Stimulated activated CD4-positive, alpha-beta T cell treated with anti-CD3 and anti-CD28 coated beads, Interleukin-12 subunit alpha, Interleukin-12 subunit beta, amount 100 ng/mL, for 24 hours (primary cell): ENCODE measurements around the gene TRAF5.
"Not testable (repeated sequence)": the region's sequence is repeated elsewhere in the genome, so short reads cannot be mapped to it uniquely, and the experiment has no call there.

Experiments used
- DNase-seq, 2 experiments: peaks; one replicate each; pipeline ENCODE4 v3.0.0-alpha.2; 2020; ENCODE audit warnings: low read depth in 2 of 2

The TRAF5 gene, protein sequence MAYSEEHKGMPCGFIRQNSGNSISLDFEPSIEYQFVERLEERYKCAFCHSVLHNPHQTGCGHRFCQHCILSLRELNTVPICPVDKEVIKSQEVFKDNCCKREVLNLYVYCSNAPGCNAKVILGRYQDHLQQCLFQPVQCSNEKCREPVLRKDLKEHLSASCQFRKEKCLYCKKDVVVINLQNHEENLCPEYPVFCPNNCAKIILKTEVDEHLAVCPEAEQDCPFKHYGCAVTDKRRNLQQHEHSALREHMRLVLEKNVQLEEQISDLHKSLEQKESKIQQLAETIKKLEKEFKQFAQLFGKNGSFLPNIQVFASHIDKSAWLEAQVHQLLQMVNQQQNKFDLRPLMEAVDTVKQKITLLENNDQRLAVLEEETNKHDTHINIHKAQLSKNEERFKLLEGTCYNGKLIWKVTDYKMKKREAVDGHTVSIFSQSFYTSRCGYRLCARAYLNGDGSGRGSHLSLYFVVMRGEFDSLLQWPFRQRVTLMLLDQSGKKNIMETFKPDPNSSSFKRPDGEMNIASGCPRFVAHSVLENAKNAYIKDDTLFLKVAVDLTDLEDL

GRCh38 chr1:211326528-211327345, at the start of gene TRAF5:
TSS of gene TRAF5 (plus strand) at chr1:211326833. CDS start at chr1:211353240, 26,407 bp downstream.
- peak in 1 of 2 experiments; percentile 42 for DNase-seq

GRCh38 chr1:211279340-211279739, 47.3 kb upstream of the TRAF5 start:
- no peak for DNase-seq

GRCh38 chr1:211280910-211281309, 45.7 kb upstream of the TRAF5 start:
- no peak for DNase-seq

- DNase-seq, result no peak
These were observed 45.2 kb upstream of the TRAF5 start for GRCh38 chr1:211281320-211282022.

- DNase-seq, result no peak
These were observed 44.6 kb upstream of the TRAF5 start for GRCh38 chr1:211282023-211282373.

- DNase-seq, result no peak
These were observed 41.4 kb upstream of the TRAF5 start for GRCh38 chr1:211285196-211285595.

DNA sequence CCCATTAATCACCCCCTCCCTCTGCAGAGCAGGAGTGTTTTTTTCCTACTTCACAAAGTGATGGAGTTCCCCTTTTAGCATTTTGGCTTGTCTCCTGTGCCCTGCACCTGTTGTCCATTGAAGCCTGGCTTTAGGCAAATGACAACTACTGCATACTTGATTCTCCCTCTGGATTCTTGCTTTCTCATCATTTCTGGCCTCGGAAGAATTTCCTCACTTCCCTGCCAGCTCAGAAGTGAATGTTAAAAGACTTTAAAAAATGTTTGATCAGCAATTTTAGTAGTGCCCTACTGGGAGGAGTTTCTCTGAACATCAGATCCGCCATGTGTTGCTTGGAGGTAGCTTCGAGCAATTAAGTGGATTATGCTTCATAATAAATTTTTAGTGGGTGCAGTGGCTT, 39.4 kb upstream of the TRAF5 start:
- no peak for DNase-seq

DNA sequence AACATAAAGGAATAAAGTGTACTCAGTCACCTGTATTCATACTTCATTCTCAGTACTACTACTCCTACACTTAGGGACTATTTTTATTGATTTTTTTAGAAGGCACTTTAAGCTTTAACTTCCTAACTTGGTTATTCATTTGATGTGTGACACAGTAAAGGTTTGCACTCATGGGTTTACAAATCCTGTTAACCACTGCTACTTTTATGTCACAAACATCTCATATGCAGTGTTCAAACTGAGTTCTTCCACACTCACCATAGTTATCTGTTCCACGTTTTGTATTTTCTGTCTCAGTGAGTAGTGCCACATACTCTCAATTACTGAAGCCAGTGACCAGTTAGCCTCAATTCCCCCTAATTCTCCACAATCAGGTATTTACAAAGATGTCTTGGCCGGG, 34.2 kb upstream of the TRAF5 start:
- no peak for DNase-seq

- DNase-seq, result no peak
These were observed 30.2 kb upstream of the TRAF5 start for GRCh38 chr1:211296396-211296795.

- peak in 1 of 2 experiments; percentile 19 for DNase-seq
These were observed 21.6 kb upstream of the TRAF5 start for GRCh38 chr1:211305044-211305443.

DNA sequence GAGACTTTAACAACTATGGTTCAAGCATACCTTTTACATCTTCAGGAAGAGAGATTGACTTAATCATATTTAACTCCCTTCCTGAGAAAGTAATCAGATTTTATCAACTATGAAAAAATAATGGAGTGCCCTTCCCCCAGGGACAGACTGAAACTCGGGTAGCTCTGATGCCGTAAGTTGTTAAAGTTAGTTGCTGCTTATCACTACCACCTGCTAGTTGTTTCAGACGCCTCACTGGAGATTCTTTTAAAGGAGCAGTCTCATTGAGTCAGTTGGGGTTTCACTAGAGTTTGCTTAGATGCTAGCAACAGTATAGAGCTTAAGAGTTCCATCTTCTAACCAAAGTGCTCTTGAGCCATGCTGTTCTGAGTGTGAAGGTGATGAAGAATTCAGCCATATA, 17.0 kb upstream of the TRAF5 start:
- no peak for DNase-seq

- no peak for DNase-seq
These were observed 13.2 kb upstream of the TRAF5 start for GRCh38 chr1:211313392-211313791.

GRCh38 chr1:211318576-211319280, 7.9 kb upstream of the TRAF5 start:
- no peak for DNase-seq

DNA sequence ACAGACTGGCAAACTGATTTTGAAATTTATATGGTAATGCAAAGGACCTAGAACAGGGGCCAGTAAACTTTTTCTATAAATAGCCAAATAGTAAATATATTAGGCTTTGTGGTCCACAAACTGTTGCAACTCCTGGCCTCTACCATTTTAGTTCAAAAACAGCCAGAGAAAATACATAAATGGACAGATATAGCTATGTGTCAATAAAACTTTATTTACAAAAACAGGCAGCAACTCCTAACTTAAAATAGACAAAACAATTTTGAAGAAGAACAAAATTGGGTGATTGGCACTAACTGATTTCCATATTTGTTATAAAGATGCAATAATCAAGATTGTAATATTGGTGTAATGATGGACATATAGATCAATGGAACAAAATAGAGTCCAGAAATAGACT, 6.7 kb upstream of the TRAF5 start:
- no peak for DNase-seq

DNA sequence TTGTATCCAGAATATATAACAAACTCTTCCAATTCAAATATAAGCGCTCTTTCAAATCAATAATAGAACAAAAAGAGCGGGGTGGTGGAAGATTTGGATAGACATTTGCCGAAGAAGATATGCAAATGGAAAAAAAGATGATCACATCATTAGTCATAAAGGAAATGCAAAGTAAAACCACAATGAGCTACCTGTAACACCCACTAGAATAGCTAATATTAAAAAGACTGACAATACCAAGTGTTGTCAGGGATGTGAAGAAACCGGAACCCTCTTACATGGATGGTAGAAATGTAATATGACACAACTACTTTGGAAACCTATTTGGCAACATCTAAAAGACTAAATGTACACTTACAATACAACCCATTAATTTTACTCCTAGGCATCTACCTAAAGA, 5.7 kb upstream of the TRAF5 start:
- no peak for DNase-seq

DNA sequence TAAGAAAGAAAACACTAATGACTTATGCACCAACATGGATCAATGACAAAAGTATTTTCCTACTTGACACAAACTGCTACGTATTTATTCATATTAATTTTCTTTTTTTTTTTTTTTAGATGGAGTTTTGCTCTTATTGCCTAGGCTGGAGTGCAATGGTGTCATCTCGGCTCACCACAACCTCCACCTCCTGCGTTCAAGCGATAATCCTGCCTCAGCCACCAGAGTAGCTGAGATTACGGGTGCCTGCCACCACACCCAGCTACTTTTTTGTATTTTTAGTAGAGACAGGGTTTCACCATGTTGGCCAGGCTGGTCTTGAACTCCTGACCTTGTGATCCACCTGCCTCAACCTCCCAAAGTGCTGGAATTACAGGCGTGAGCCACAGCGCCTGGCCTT, 5.0 kb upstream of the TRAF5 start:
- not testable (repeated sequence) for DNase-seq

DNA sequence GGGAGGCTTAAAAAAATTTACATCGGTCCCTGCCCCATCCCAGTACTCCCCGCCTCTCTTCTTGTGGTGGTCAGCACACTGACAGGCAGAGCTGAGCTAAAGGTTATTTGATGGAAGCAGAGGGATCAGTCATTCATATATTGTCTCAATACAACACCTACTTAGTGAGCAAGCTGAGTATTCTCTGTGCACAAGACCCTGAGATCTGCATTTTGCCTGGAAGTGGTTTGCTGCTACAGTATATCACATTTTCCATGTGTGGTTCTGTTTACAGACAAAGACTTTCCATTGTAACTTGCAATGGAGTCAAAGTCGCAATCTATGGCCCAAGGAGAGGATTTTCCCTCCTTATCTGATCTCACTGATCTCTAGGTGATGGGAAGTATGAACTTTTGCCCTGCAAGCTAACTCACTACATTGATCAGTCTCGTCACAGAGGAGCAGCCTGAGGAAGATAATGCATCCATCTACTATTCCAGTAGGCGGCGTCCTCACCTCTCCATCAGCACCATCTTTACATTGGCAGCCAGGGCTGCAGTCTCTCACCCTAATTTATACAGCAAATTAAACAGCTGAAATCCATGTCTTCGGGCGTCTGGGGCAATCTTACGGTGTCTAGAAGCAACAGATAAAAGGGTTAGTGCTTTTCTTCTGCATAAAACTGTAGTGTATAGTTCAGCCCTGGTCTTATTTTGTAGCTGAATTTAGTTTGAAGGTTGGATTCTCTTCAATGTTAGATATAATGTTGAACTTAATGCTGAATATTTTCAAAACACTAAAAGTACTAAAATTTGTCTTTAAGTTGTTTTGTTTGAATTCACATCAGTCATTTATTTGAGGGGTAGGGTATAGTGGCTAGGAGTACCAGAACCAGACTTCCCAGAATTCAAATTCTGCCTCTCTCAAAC, 3.2 kb upstream of the TRAF5 start:
- DNase-seq, result peak; percentile 45 to 53

DNA sequence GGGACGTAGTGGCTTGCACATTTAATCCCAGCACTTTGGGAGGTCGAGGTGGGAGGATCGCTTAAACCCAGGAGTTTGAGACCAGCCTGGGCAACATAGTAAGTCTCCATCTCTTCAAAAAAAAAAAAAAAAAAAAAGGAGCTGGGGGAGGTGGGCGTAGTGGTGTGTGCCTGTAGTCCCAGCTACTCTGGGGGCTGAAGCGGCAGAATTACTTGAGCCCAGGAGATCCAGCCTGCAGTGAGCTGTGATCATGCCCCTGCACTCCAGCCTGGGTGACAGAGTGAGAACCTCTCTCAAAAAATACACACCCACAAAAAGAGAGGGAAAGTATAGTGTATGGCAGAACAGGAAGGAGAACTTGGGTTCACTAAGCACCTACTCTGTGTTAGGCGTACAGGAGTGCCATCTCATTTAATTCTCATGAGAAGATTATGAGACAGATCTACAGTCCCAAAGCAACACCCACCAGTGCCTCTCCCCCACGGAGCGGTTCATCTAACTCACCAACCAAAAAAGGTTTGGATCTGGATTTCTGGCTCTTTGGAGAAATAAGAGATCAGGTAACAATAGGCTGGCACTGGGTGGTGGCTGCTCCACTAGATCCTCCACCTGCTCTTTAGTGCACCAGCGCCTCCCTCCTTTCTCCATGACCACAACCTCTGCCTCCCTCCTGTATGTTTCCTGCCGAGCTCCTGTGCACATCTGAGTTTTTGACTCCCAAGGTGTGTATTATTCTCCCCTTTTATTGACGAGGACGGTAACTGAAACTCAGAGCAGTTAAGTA, 1.4 kb upstream of the TRAF5 start:
- no peak for DNase-seq

DNA sequence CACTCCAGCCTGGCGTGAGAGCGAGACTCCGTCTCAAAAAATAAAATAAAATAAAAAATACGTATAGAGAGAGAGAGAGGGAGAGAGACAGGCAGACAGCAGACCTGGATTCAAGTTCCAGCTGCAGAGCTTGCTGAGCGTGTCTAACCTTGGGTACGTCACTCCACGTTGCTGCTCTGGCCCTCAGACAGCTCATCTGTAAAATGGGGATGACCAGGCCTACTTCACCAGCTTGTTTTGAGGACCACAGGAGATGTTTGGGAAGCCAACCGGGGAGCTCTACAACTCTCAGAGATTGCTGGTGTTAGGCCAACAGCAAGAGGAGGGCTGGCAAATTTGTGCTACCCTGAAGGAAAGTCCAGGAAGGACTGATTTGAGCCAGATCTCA, 499 bp upstream of the TRAF5 start:
- no peak for DNase-seq
